Measurements from ENCODE around the gene CES2. TPM values are rescaled to one million over a fixed set of nuclear protein-coding genes. Genes with fewer than 3 reads are reported as not detected.
A peak's percentile ranks its signal among the peaks of the same experiment; 100 is the strongest.

The CES2 gene
- total RNA-seq, 1 donor from 2014 or later = 78.2 TPM

DNA sequence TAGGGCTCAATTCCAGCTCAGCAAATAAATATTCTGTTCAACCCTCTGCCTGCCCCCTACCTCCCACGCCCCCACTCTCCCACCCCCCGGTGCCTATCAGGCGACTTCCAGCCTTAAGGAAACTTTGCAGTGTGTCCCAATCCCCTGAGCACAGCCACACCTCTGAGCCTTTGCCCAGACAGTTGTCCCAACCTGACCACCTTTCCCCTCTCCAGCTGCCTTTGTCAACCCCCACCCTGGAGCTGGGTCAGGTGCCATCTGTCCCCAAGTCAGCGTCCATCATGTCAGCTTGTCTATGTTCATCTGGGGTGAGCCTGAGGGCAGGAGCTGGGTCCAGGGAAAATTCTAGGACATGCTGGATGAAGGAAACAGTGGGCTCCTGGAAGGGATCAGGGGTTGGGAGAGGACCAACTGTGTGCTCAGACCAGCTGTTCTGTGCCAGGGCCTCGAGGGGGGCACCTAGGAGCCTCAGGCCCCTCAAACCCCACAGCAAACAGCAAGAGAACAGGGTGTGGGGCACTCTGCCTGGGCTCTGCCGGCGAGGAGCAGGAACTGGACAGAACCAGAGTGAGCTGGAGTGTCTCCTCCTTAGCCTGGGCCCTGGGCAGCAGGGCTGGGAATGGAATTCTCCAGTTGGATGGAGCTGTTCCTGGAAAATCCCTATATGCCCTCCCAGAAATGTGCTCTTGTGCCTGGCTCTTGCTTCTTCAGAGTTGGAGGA, 34.4 kb upstream of the CES2 start:
- TF ChIP-seq, protein P1, sequence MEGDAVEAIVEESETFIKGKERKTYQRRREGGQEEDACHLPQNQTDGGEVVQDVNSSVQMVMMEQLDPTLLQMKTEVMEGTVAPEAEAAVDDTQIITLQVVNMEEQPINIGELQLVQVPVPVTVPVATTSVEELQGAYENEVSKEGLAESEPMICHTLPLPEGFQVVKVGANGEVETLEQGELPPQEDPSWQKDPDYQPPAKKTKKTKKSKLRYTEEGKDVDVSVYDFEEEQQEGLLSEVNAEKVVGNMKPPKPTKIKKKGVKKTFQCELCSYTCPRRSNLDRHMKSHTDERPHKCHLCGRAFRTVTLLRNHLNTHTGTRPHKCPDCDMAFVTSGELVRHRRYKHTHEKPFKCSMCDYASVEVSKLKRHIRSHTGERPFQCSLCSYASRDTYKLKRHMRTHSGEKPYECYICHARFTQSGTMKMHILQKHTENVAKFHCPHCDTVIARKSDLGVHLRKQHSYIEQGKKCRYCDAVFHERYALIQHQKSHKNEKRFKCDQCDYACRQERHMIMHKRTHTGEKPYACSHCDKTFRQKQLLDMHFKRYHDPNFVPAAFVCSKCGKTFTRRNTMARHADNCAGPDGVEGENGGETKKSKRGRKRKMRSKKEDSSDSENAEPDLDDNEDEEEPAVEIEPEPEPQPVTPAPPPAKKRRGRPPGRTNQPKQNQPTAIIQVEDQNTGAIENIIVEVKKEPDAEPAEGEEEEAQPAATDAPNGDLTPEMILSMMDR (IDR thresholded peaks at IDR 0.05; ENCODE audit: insufficient read depth, low read length, severe bottlenecking) = no peak
- H3K27me3 ChIP-seq (ENCODE audit: control insufficient read depth, insufficient read depth, low read length) = no peaks in the 10 kb centered on the region
- H3K36me3 ChIP-seq (ENCODE audit: control insufficient read depth, insufficient read depth, low read length) = no peaks in the 10 kb centered on the region
- no peak overlapping the region for H3K4me3 ChIP-seq (ENCODE audit: low read depth, low read length)
- FAIRE-seq (no peak), DNase-seq (ENCODE audit: low read depth) (no peak)

DNA sequence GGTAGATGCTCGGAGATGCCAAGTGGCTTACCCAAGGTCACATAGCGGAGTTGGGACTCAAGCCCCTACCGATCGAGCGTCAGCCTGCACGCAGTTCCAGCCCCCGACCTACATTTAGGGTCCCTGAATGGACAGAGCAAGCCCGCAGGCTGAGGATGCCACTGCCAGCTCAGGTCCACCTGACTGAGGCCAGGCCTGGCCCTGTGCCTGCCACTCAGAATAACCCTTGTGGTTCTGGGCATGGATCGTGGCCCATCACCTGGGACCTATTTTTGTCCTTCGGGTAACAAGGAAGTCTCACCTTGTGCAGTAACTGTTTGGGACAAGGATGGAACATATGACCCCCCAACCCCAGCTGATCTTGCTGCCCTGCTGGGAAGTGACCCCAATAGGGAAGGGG, 33.7 kb upstream of the CES2 start:
- no peak for DNase-seq (ENCODE audit: low read depth)
- Histone ChIP-seq H3K4me3 (ENCODE audit: low read depth, low read length) (no peak overlapping the region), H3K27me3 (ENCODE audit: control insufficient read depth, insufficient read depth, low read length) (no peaks in the 10 kb centered on the region), H3K36me3 (ENCODE audit: control insufficient read depth, insufficient read depth, low read length) (no peaks in the 10 kb centered on the region)
- FAIRE-seq = no peak
- TF ChIP-seq, protein P1 (IDR thresholded peaks at IDR 0.05; ENCODE audit: insufficient read depth, low read length, severe bottlenecking) = no peak

DNA sequence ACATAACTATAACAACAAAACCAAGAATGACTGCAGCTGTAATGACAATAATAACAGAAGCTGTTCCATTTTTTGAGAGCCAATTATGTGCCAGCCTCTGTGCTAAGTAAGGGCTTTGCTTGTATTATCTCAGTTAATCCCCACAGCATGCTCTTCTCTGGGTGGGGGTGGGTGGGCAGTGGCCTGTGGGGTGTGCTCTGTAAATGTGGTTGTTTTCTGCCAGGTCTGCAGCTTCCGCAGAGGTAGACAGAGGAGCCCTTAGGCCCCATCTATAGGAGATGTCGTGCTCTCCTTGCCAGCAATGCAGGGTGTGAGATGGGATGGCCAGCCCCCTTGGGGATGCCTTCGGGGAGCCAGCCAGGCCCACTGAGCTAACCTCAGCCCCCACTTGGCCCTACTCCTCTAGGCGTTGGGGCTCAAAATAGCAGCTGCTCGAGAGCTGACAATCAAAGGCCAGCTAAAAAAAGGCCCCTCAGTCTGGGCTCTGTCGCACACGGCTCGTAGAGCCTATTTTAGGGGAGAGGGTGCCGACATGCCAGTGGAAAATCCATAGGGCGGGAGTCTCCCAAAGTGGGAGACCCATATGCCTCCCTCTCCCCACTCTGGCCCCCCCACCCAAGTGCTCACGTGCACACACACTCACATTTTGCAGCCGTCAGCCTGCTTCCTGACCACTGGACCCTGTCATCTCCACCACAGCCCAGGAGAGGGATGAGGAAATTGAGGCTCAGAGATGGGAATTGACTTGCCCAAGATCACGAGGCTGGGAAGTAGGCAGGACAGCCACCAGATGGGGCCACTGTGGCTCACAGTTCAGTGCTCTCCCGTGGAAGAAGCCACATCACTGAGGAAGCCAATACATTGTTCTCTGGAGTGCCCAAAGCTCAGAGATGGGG, 32.4 kb upstream of the CES2 start:
- H3K4me3 ChIP-seq (ENCODE audit: low read depth, low read length) = no peak overlapping the region
- H3K27me3 ChIP-seq (ENCODE audit: control insufficient read depth, insufficient read depth, low read length) = no peaks in the 10 kb centered on the region
- TF ChIP-seq, protein P1 (IDR thresholded peaks at IDR 0.05; ENCODE audit: insufficient read depth, low read length, severe bottlenecking) = peak; percentile 10
- H3K36me3 ChIP-seq (ENCODE audit: control insufficient read depth, insufficient read depth, low read length) = no peaks in the 10 kb centered on the region
- DNase-seq (ENCODE audit: low read depth) (no peak), FAIRE-seq (no peak)

DNA sequence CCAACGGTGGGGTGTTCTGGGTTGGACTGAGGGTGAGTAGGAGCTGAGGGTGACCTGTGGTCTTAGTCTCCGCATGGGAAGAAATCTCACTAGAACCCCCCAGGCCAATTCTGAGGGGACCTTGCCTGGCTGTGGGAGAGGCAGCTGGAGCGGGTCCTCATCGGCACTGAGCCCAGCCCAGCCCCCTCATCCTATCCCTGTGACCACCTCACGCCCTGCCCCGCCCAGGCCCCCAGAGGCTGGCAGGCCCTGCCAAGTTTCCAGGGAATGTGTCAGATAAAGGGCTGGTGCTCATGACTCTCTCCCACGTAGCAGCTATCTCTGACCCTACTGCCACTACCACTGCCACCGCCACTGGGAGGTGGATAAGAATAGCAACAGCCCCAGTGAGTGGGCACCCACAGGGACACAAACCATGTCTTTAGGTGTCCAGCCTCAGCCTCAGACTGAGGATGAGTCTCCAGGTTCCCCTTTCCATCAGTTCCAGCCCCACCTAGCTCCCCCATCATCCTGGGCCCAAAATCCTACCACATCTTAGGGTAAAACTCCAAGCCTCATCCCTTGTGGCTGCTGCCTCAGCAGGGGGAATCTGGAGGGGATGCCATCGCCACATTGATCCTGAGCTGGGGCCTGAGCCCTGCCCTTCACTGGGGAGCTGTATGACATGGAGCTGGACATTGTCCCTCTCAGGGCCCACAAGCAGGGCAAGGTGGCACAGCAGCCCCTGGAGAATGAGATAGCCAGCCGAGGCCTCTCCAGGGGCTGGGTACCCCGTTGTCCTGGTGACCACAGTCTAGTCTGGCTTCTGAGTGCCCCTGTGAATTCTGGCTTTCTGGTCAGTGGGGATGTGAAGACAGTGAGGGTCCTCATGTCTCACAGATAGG, 31.5 kb upstream of the CES2 start:
- FAIRE-seq (no peak), DNase-seq (ENCODE audit: low read depth) (no peak)
- Histone ChIP-seq H3K36me3 (ENCODE audit: control insufficient read depth, insufficient read depth, low read length) (no peaks in the 10 kb centered on the region), H3K4me3 (ENCODE audit: low read depth, low read length) (no peak overlapping the region), H3K27me3 (ENCODE audit: control insufficient read depth, insufficient read depth, low read length) (no peaks in the 10 kb centered on the region)
- TF ChIP-seq, protein P1 (IDR thresholded peaks at IDR 0.05; ENCODE audit: insufficient read depth, low read length, severe bottlenecking) = no peak

DNA sequence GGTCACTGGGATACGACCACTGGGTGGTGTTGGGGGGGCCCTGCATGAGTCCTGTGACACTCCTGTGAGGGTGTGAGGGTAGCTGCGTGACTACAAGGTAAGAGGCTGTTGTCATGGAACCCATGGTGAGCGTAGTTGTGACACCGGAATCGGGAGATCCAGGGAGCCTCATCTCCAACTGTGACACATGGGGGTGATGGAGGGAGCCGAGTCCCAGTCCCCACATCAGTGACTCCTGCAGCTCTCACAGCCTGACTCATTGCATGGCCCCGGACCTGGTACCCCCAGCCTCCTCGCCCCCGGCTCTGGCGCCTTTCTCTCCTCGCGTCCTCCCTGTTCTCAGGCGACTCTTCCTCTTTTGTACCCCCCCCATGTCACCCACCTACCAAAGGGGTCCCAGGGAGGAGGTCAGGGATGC, 30.9 kb upstream of the CES2 start:
- no peak for DNase-seq (ENCODE audit: low read depth)
- Histone ChIP-seq H3K4me3 (ENCODE audit: low read depth, low read length) (no peak overlapping the region), H3K27me3 (ENCODE audit: control insufficient read depth, insufficient read depth, low read length) (no peaks in the 10 kb centered on the region), H3K36me3 (ENCODE audit: control insufficient read depth, insufficient read depth, low read length) (no peaks in the 10 kb centered on the region)
- TF ChIP-seq, protein P1 (IDR thresholded peaks at IDR 0.05; ENCODE audit: insufficient read depth, low read length, severe bottlenecking) = no peak
- FAIRE-seq = no peak

Measured in bronchial epithelial cell (primary cell).